PC-3 (cell line): Measurements from ENCODE around the gene CPVL. TPM values are rescaled to one million over a fixed set of nuclear protein-coding genes. Genes with fewer than 3 reads are reported as not detected.
A peak's percentile ranks its signal among the peaks of the same experiment; 100 is the strongest.

Experiments used
- ATAC-seq: fragments of 200-7000 bp; cut with Tn5 transposase; 2 replicates; pipeline ENCODE4 v1.9.1; 2020; ENCODE audit warnings: mild to moderate bottlenecking, moderate library complexity
- BruUV-seq: library from RNA; stranded (reverse); fragments of 400-500 nt; replicated peaks from 2 replicates; lab custom pipeline; 2021; lab: Mats Ljungman, UMichigan
- CTCF ChIA-PET: fragments of 300-600 bp; sonication (Branson Sonifier 250); formaldehyde crosslinking; loops from one replicate; lab custom pipeline; 2022; ENCODE audit warnings: antibody characterized with exemption; lab: Charles Lee
- POLR2A ChIA-PET: fragments of 300-600 bp; sonication (Branson Sonifier 250); formaldehyde crosslinking; loops from one replicate; lab custom pipeline; 2022; ENCODE audit warnings: antibody characterized with exemption; ENCODE audit not compliant: unreplicated experiment; lab: Charles Lee
- DNase-seq: peaks from one replicate; pipeline ENCODE4 v3.0.0-alpha.2; 2015
- H2AFZ ChIP-seq: fragments of 300-600 bp; sonication (generic); 2 replicates; pipeline ENCODE4 v1.6.0; 2016; ENCODE audit warnings: antibody characterized with exemption, low read length
- H3F3A ChIP-seq: fragments of 300-600 bp; sonication (generic); one replicate; pipeline ENCODE4 v1.6.0; 2017; ENCODE audit warnings: antibody characterized with exemption, low read length, control low read depth, mild to moderate bottlenecking; ENCODE audit not compliant: unreplicated experiment
- H3K27ac ChIP-seq: fragments of 300-600 bp; sonication (generic); 2 replicates; pipeline ENCODE4 v1.5.1; 2016; ENCODE audit warnings: mild to moderate bottlenecking, low read length
- H3K27me3 ChIP-seq: fragments of 300-600 bp; sonication (generic); 2 replicates; pipeline ENCODE4 v1.6.1; 2016; ENCODE audit warnings: low read length, mixed read lengths
- H3K36me3 ChIP-seq: fragments of 300-600 bp; sonication (generic); 2 replicates; pipeline ENCODE4 v1.6.1; 2016; ENCODE audit warnings: low read depth, mixed run types, low read length, mixed read lengths
- H3K4me1 ChIP-seq: fragments of 300-600 bp; sonication (generic); 2 replicates; pipeline ENCODE4 v1.5.1; 2016; ENCODE audit warnings: low read length; ENCODE audit not compliant: insufficient read depth
- H3K4me2 ChIP-seq: fragments of 300-600 bp; sonication (generic); 2 replicates; pipeline ENCODE4 v1.6.0; 2016; ENCODE audit warnings: low read length
- H3K4me3 ChIP-seq: fragments of 300-600 bp; sonication (generic); 2 replicates; pipeline ENCODE4 v1.5.1; 2016; ENCODE audit warnings: mild to moderate bottlenecking, low read length, mixed read lengths
- H3K79me2 ChIP-seq: fragments of 300-600 bp; sonication (generic); 2 replicates; pipeline ENCODE4 v1.6.1; 2017; ENCODE audit warnings: low read length, mixed read lengths
- H3K9ac ChIP-seq: fragments of 300-600 bp; sonication (generic); 2 replicates; pipeline ENCODE4 v1.6.0; 2016; ENCODE audit warnings: mild to moderate bottlenecking, low read length
- H3K9me2 ChIP-seq: fragments of 300-600 bp; sonication (generic); replicated peaks from 2 replicates; pipeline ENCODE4 v1.6.1; 2016; ENCODE audit warnings: mixed run types, low read length, mixed read lengths
- H3K9me3 ChIP-seq: fragments of 300-600 bp; sonication (generic); 2 replicates; pipeline ENCODE4 v1.6.1; 2016; ENCODE audit warnings: low read length, mixed read lengths
- H4K20me1 ChIP-seq: fragments of 300-600 bp; sonication (generic); 2 replicates; pipeline ENCODE4 v1.6.1; 2016; ENCODE audit warnings: low read length, mixed read lengths
- EZH2 ChIP-seq: fragments of 300-600 bp; sonication (generic); IDR thresholded peaks from one replicate; pipeline ENCODE4 v1.6.1; 2017; ENCODE audit warnings: antibody characterized with exemption, mild to moderate bottlenecking, low read length; ENCODE audit not compliant: unreplicated experiment
- EZH2phosphoT487 ChIP-seq: fragments of 300-600 bp; sonication (generic); IDR thresholded peaks from 2 replicates; pipeline ENCODE4 v1.6.1; 2018; ENCODE audit warnings: mild to moderate bottlenecking, antibody characterized with exemption, low read length, borderline replicate concordance
- intact Hi-C: fragments of 100-400 bp; cut with micrococcal nuclease; formaldehyde crosslinking; loops from 2 replicates; pipeline ENCODE4 v1.9.0; 2023
- total RNA-seq: library from RNA; depleted of rRNA; stranded (reverse); fragments of >200 nt; gene quantifications from 2 replicates; pipeline ENCODE4 v1.2.3, GENCODE V29; 2014
- TF ChIP-seq, protein P1 (sequence below): fragments of 300-600 bp; sonication (generic); conservative IDR thresholded peaks from 2 replicates; pipeline ENCODE4 v1.5.1; 2017; ENCODE audit warnings: antibody characterized with exemption, low read depth, mild to moderate bottlenecking, low read length

Gene CPVL
- total RNA-seq, 1 experiment from 2014 or later = 14.7 TPM

DNA sequence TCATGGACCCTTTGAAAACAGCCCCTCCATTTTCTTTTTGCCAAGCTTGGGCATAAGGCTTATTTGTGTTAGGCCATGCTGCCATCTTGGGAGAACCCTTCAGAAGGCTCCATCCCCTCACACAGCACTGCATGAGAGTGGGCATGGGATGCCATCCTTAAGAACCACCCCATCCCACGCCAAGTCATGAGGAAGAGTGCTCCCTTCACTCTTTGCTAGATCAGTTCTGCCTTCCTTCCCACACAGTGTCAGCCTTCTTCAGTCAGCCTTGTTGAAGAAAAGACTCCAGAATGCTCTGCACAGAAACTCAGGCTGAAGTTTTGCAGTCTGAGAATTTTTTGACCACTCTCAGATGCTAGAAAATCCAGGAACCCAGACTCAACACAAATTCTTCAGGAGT, 32.8 kb upstream of the CPVL start:
- ATAC-seq = no peak
- intact Hi-C loops = no loop called here

DNA sequence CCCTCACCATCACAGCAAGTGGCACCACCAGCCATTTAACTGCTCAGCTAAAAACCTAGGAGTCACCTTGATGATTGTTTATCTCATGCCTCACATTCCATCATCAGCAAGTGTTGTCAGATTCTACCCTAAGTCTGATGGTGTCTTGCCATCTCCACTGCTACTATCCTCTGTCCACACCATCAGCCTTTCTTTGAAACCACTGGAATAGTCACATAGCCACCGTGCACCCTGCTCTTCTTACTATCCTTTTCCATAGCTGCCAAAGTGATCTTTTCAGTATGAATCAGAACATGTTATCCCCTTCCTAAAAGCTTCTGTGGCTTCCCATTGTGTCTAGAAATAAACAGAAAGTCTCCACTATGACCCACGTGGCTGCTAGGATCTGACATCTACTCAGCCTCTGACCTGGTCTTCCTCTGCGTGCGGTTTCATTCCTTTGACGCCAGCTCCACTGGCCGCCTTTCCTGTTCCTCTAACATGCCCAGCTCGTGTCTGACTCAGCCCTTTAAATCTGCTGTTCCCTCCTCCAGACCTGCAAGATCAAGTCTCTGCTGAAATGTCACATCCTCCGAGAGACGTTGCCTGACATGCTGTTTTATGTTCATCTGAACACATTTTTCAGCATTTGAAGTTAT, 31.7 kb upstream of the CPVL start:
- DNase-seq (peak; percentile 26), ATAC-seq (no peak)
- POLR2A ChIA-PET = no interaction called here
- no peaks in the 10 kb centered on the region for H3K27me3 ChIP-seq
- no peak overlapping the region for H3K9ac ChIP-seq
- TF ChIP-seq EZH2phosphoT487 (no peak), EZH2 (no peak)
- TF ChIP-seq, protein P1, sequence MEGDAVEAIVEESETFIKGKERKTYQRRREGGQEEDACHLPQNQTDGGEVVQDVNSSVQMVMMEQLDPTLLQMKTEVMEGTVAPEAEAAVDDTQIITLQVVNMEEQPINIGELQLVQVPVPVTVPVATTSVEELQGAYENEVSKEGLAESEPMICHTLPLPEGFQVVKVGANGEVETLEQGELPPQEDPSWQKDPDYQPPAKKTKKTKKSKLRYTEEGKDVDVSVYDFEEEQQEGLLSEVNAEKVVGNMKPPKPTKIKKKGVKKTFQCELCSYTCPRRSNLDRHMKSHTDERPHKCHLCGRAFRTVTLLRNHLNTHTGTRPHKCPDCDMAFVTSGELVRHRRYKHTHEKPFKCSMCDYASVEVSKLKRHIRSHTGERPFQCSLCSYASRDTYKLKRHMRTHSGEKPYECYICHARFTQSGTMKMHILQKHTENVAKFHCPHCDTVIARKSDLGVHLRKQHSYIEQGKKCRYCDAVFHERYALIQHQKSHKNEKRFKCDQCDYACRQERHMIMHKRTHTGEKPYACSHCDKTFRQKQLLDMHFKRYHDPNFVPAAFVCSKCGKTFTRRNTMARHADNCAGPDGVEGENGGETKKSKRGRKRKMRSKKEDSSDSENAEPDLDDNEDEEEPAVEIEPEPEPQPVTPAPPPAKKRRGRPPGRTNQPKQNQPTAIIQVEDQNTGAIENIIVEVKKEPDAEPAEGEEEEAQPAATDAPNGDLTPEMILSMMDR = no peak
- H4K20me1 ChIP-seq = no peaks in the 10 kb centered on the region
- H3K9me2 ChIP-seq = no peaks in the 10 kb centered on the region
- H3K36me3 ChIP-seq = no peaks in the 10 kb centered on the region
- H3F3A ChIP-seq = no peaks in the 10 kb centered on the region
- no peak overlapping the region for H3K4me3 ChIP-seq
- CTCF ChIA-PET = no interaction called here
- H3K27ac ChIP-seq = no peak overlapping the region
- no peak overlapping the region for H2AFZ ChIP-seq
- H3K4me1 ChIP-seq = no peaks in the 10 kb centered on the region
- H3K9me3 ChIP-seq = no peaks in the 10 kb centered on the region
- intact Hi-C loops = no loop called here
- no TSS peak for BruUV-seq
- no peak overlapping the region for H3K4me2 ChIP-seq
- H3K79me2 ChIP-seq = no peaks in the 10 kb centered on the region

More for the DNA sequence above, 32.8 kb upstream of the CPVL start:
- Histone ChIP-seq H3K79me2 (no peaks in the 10 kb centered on the region), H3F3A (no peaks in the 10 kb centered on the region), H3K9me3 (no peaks in the 10 kb centered on the region), H3K27me3 (no peaks in the 10 kb centered on the region), H2AFZ (no peak overlapping the region), H3K4me1 (no peaks in the 10 kb centered on the region), H3K27ac (no peak overlapping the region), H4K20me1 (no peaks in the 10 kb centered on the region), H3K9ac (no peak overlapping the region), H3K36me3 (no peaks in the 10 kb centered on the region), H3K4me3 (no peak overlapping the region), H3K4me2 (no peak overlapping the region), H3K9me2 (no peaks in the 10 kb centered on the region)
- DNase-seq = no peak
- ChIA-PET CTCF (no interaction called here), POLR2A (no interaction called here)
- no peak for TF ChIP-seq EZH2
- no peak for TF ChIP-seq EZH2phosphoT487
- TF ChIP-seq, protein P1 = no peak
- no TSS peak for BruUV-seq

DNA sequence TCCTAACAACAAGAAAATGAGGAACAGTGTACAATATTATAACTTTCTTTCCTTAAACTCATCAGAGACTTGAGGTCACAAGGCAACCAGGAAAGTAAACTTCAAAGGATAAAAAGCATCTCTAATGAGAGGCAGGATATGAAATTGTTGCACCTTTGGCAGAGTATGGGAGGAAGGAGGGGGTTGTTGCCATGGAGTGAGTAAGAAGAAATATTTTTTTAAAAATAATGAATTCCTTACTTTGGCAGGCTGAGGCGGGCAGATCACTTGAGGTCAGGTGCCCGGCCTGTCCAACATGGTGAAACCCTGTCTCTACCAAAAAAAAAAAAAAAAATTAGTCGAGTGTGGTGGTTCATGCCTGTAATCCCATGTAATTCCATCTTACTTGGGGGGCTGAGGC, 27.1 kb upstream of the CPVL start:
- ChIA-PET CTCF (no interaction called here), POLR2A (interaction anchor here (0.6 kb wide), 1 partner anchor 772 kb away, joined by 11 read pairs; no protein-coding TSS in a partner anchor)
- TF ChIP-seq EZH2phosphoT487 = no peak
- DNase-seq (no peak), ATAC-seq (no peak)
- H3K27me3 ChIP-seq = no peaks in the 10 kb centered on the region
- BruUV-seq = no TSS peak
- H3K9me2 ChIP-seq = no peaks in the 10 kb centered on the region
- no peak overlapping the region for H3K4me3 ChIP-seq
- no peak overlapping the region for H3K4me2 ChIP-seq
- no peak overlapping the region for H3K27ac ChIP-seq
- no peaks in the 10 kb centered on the region for H3K36me3 ChIP-seq
- no peaks in the 10 kb centered on the region for H3K9me3 ChIP-seq
- H2AFZ ChIP-seq = no peak overlapping the region
- H3F3A ChIP-seq = no peaks in the 10 kb centered on the region
- no peaks in the 10 kb centered on the region for H3K4me1 ChIP-seq
- intact Hi-C loops = no loop called here
- no peak overlapping the region for H3K9ac ChIP-seq
- H4K20me1 ChIP-seq = no peaks in the 10 kb centered on the region
- H3K79me2 ChIP-seq = no peaks in the 10 kb centered on the region
